B cell (primary cell): ENCODE data around the gene B3GALT6. TPM values are rescaled to one million over a fixed set of nuclear protein-coding genes. Genes with fewer than 3 reads are reported as not detected.

Experiments used
- ATAC-seq: fragments of 200-7000 bp; cut with Tn5 transposase; one replicate; pipeline ENCODE4 v1.10.0; 2021; ENCODE audit warnings: low read depth, mild to moderate bottlenecking, moderate number of reproducible peaks, moderate library complexity
- CTCF ChIA-PET: fragments of 350-600 bp; sonication (Branson Sonifier 250); formaldehyde crosslinking; loops from one replicate; lab custom pipeline; 2021; ENCODE audit warnings: antibody characterized with exemption, inconsistent platforms; lab: Charles Lee
- POLR2A ChIA-PET: fragments of 350-600 bp; sonication (Branson Sonifier 250); formaldehyde crosslinking; loops from one replicate; lab custom pipeline; 2021; ENCODE audit warnings: antibody characterized with exemption; lab: Charles Lee
- DNase-seq: peaks from one replicate; pipeline ENCODE4 v3.0.0; 2013
- H2AFZ ChIP-seq: 2 replicates; pipeline ENCODE4 v1.6.1; 2012; ENCODE audit warnings: mild to moderate bottlenecking, low read depth, low read length; ENCODE audit not compliant: insufficient read depth, poor library complexity, severe bottlenecking
- H3K27ac ChIP-seq, 2 donors: 1 replicate in 1 of 2; 2 replicates in 1 of 2; pipeline ENCODE4 v1.5.1; 2012 to 2013; ENCODE audit warnings: low read length in 2 of 2, mild to moderate bottlenecking in 2 of 2, moderate library complexity in 1 of 2
- H3K27me3 ChIP-seq, 4 experiments: fragments of 200-600 bp in 1 of 4; sonication (generic) in 1 of 4; replicated peaks in 1 of 4; 1 replicate in 2 of 4; 2 replicates in 2 of 4; pipeline versions ENCODE4 v1.6.1 to v1.7.0; 2013 to 2016; ENCODE audit warnings: low read length in 3 of 4, mild to moderate bottlenecking in 2 of 4, mixed read lengths in 1 of 4, moderate library complexity in 1 of 4; ENCODE audit not compliant: insufficient read depth in 4 of 4, control insufficient read depth in 3 of 4; ENCODE audit errors: control extremely low read depth in 1 of 4
- H3K36me3 ChIP-seq, 2 experiments: replicated peaks in 1 of 2; 1 replicate in 1 of 2; 2 replicates in 1 of 2; pipeline versions ENCODE4 v1.6.1 to v1.7.1; 2013; ENCODE audit warnings: low read length in 1 of 2; ENCODE audit not compliant: insufficient read depth in 2 of 2, control insufficient read depth in 1 of 2; ENCODE audit errors: control extremely low read depth in 1 of 2, extremely low read depth in 1 of 2
- H3K4me1 ChIP-seq, 2 donors: fragments of 200-600 bp in 1 of 2; sonication (generic) in 1 of 2; 1 replicate in 1 of 2; 2 replicates in 1 of 2; pipeline versions ENCODE4 v1.5.1 to v1.6.1; 2013 to 2017; ENCODE audit warnings: low read length in 2 of 2; ENCODE audit not compliant: control insufficient read depth in 2 of 2, insufficient read depth in 2 of 2
- H3K4me2 ChIP-seq: replicated peaks from 2 replicates; pipeline ENCODE3; 2012; ENCODE audit warnings: mild to moderate bottlenecking, low read depth, low read length; ENCODE audit not compliant: poor library complexity, severe bottlenecking
- H3K4me3 ChIP-seq, 5 experiments: fragments of 200-600 bp in 1 of 5; sonication (generic) in 1 of 5; 1 replicate in 3 of 5; 2 replicates in 2 of 5; pipeline versions ENCODE4 v1.5.1 to v1.7.0; 2011 to 2016; ENCODE audit warnings: low read length in 4 of 5, mild to moderate bottlenecking in 4 of 5, low read depth in 2 of 5, control low read depth in 1 of 5, moderate library complexity in 1 of 5; ENCODE audit not compliant: insufficient read depth in 1 of 5; ENCODE audit errors: control extremely low read depth in 1 of 5, extremely low read depth in 1 of 5
- H3K79me2 ChIP-seq: fragments of 200-600 bp; sonication (generic); one replicate; pipeline ENCODE4 v1.6.0; 2016; ENCODE audit warnings: low read length; ENCODE audit not compliant: control insufficient read depth, insufficient read depth
- H3K9ac ChIP-seq: fragments of 200-600 bp; sonication (generic); 2 replicates; pipeline ENCODE4 v1.6.1; 2017; ENCODE audit warnings: mild to moderate bottlenecking, low read length, moderate library complexity
- H3K9me3 ChIP-seq, 3 donors: one replicate each; pipeline versions ENCODE4 v1.6.1 to v1.7.1; 2013; ENCODE audit warnings: low read length in 2 of 3; ENCODE audit not compliant: control insufficient read depth in 2 of 3, insufficient read depth in 1 of 3; ENCODE audit errors: control extremely low read depth in 1 of 3
- H4K20me1 ChIP-seq: 2 replicates; pipeline ENCODE4 v1.6.0; 2012; ENCODE audit warnings: mild to moderate bottlenecking, low read length; ENCODE audit not compliant: insufficient read depth, control insufficient read depth, poor library complexity, severe bottlenecking
- H3K27ac Mint-ChIP-seq: one replicate; pipeline ENCODE4 v1.8.0; 2021; ENCODE audit warnings: mixed read lengths
- H3K27me3 Mint-ChIP-seq: one replicate; pipeline ENCODE4 v1.8.0; 2021; ENCODE audit warnings: mixed read lengths
- H3K4me1 Mint-ChIP-seq: one replicate; pipeline ENCODE4 v1.8.0; 2021; ENCODE audit warnings: mixed read lengths
- H3K4me3 Mint-ChIP-seq: one replicate; pipeline ENCODE4 v1.8.0; 2021; ENCODE audit warnings: mixed read lengths
- H3K9me3 Mint-ChIP-seq: one replicate; pipeline ENCODE4 v1.8.0; 2022; ENCODE audit warnings: mixed read lengths; ENCODE audit not compliant: insufficient read depth
- CTCF ChIP-seq: fragments of 200-600 bp; IDR thresholded peaks from one replicate; pipeline ENCODE4 v1.8.0; 2022; ENCODE audit warnings: antibody characterized with exemption, mild to moderate bottlenecking
- EZH2 ChIP-seq: IDR thresholded peaks from 2 replicates; pipeline ENCODE4 v1.6.1; 2012; ENCODE audit warnings: borderline replicate concordance, low read depth, mild to moderate bottlenecking, moderate library complexity, low read length; ENCODE audit not compliant: insufficient read depth, poor library complexity, severe bottlenecking
- WGBS: methylation state at CpG from one replicate; pipeline ENCODE4 v1.1.5; 2013; ENCODE audit warnings: missing lambda C conversion rate; ENCODE audit not compliant: insufficient coverage; 5-methylcytosine and 5-hydroxymethylcytosine counted together
- intact Hi-C: fragments of 100-400 bp; cut with micrococcal nuclease; formaldehyde crosslinking; loops from one replicate; pipeline ENCODE4 v1.10.0; 2022
- polyA plus RNA-seq: library from polyadenylated mRNA; depleted of rRNA; stranded (reverse); fragments of >200 nt; gene quantifications from 2 replicates; pipeline ENCODE4 v1.2.3, GENCODE V29; 2012
- total RNA-seq, 2 donors: library from RNA; stranded (reverse); fragments of 120-200 nt in 1 of 2; gene quantifications; 1 replicate in 1 of 2; 2 replicates in 1 of 2; pipeline versions ENCODE4 v1.2.3 to v1.2.4, GENCODE V29; 2013 to 2022

The B3GALT6 gene
- total and polyA plus RNA-seq, 2 donors (not counting 1 experiment from before 2014, with no cell fraction given): 5.9 to 21.0 TPM

- Mint-ChIP-seq H3K9me3 (no peaks in the 10 kb centered on the region), H3K27me3 (peaks cover 9% of the 10 kb centered on the region), H3K4me1 (peaks cover 31% of the 10 kb centered on the region), H3K4me3 (peak overlapping the region; percentile 91), H3K27ac (peak overlapping the region; percentile 83)
- WGBS: 13% methylated on average over 25 of the region's 38 CpGs
- ATAC-seq (peak; percentile 28), DNase-seq (peak; percentile 71)
- peak overlapping the region; percentile 97 for H3K4me2 ChIP-seq
- peak overlapping the region; percentile 52 for H3K9ac ChIP-seq
- ChIA-PET CTCF (interaction anchor here (1.2 to 4.9 kb wide), 3 partner anchors 42 to 87 kb away, joined by 3 to 39 read pairs (median 6); no protein-coding TSS in a partner anchor), POLR2A (interaction anchor here (0.6 to 1.4 kb wide), 5 partner anchors 29 to 92 kb away, joined by 3 to 7 read pairs (median 4); no protein-coding TSS in a partner anchor)
- H4K20me1 ChIP-seq: no peaks in the 10 kb centered on the region
- peak overlapping the region; percentile 58 for H2AFZ ChIP-seq
- no peaks in the 10 kb centered on the region for H3K79me2 ChIP-seq
- H3K4me3 ChIP-seq: peak overlapping the region in 3 of 5 experiments; percentile 15 to 35 (median 32)
- no peak overlapping the region for H3K27ac ChIP-seq
- peaks cover 0 to 25% (median 0%) of the 10 kb centered on the region in 3 donors for H3K9me3 ChIP-seq
- no peaks in the 10 kb centered on the region for H3K36me3 ChIP-seq
- peaks cover 0 to 55% (median 17%) of the 10 kb centered on the region in 4 experiments for H3K27me3 ChIP-seq
- intact Hi-C loops: loop anchor here (1.0 to 10.0 kb wide), 5 partner anchors 24 to 174 kb away; partner anchors contain the start of genes B3GALT6, SDF4 and TTLL10
- no peak for TF ChIP-seq CTCF
- no peak for TF ChIP-seq EZH2
- H3K4me1 ChIP-seq: peaks cover 63 to 73% of the 10 kb centered on the region in 2 donors
These were observed 23.2 kb upstream of the B3GALT6 start for GRCh38 chr1:1208713-1209433.
